Dendritic cell treated with granulocyte-macrophage colony-stimulating factor and Interleukin-4, amounts not matched to agents 40 ng/mL and 50 ng/mL, for 4 days (primary cell): ENCODE measurements around the gene TESK2.
"Not testable (repeated sequence)": the region's sequence is repeated elsewhere in the genome, so short reads cannot be mapped to it uniquely, and the experiment has no call there.

Experiments used
- H3K27ac Mint-ChIP-seq: one replicate; pipeline ENCODE4 v1.8.0; 2022; ENCODE audit warnings: mild to moderate bottlenecking, mixed read lengths
- H3K27me3 Mint-ChIP-seq: one replicate; pipeline ENCODE4 v1.8.0; 2022; ENCODE audit warnings: mild to moderate bottlenecking, mixed read lengths
- H3K36me3 Mint-ChIP-seq: one replicate; pipeline ENCODE4 v1.8.0; 2022; ENCODE audit warnings: low read depth, mixed read lengths
- H3K4me1 Mint-ChIP-seq: one replicate; pipeline ENCODE4 v1.8.0; 2022; ENCODE audit warnings: low read depth, mixed read lengths
- H3K4me3 Mint-ChIP-seq: one replicate; pipeline ENCODE4 v1.8.0; 2022; ENCODE audit warnings: mild to moderate bottlenecking, moderate library complexity, mixed read lengths
- H3K9me3 Mint-ChIP-seq: one replicate; pipeline ENCODE4 v1.8.0; 2022; ENCODE audit warnings: mixed read lengths
- intact Hi-C: fragments of 100-400 bp; cut with micrococcal nuclease; formaldehyde crosslinking; loops from one replicate; pipeline ENCODE4 v1.15.0; 2022

TESK2 gene, protein sequence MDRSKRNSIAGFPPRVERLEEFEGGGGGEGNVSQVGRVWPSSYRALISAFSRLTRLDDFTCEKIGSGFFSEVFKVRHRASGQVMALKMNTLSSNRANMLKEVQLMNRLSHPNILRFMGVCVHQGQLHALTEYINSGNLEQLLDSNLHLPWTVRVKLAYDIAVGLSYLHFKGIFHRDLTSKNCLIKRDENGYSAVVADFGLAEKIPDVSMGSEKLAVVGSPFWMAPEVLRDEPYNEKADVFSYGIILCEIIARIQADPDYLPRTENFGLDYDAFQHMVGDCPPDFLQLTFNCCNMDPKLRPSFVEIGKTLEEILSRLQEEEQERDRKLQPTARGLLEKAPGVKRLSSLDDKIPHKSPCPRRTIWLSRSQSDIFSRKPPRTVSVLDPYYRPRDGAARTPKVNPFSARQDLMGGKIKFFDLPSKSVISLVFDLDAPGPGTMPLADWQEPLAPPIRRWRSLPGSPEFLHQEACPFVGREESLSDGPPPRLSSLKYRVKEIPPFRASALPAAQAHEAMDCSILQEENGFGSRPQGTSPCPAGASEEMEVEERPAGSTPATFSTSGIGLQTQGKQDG

DNA sequence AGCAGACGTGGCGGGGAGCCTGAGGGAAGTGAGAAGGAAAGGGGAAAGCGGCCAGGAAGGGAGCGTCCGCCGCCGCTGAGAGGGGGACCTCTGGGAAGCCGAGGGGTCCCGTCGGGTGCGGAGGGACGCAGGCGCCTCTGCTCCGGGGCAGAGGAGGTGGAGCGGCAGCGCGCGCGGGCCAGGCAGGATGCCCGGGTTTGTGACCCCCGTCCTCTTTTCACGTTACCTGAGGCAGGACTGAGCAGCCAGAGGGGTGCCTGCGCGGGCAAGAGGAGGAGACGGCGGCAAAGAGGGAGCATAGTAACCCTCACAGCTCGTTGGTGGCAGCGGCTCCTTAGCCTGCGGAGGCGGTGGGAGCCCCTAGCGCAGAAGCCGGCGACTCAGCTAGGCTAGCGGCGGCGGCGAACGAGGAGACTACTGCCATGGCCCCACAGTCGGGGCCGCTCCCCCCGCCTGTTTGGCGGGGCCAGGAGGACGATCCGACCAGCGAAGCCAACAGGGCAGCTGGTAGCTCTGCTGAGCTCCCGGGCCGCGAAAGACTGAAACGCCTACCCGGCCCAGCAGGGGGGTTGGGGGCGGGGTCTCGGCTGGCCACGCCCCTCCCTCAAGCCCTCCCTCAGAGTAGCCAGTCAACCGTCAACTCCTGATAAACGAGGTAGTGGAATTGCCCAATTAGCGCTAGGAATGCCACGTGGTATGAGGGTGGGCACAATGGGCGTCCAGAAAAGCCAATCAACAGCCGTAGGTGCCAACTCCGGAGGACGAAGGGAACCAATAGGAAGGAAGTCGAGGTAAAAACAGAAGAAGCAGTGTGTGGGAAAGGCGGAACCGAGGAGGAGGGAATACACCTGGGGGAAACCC lies at the start of gene TESK2:
Gene TESK2, minus strand, starts transcription at position 538 of the 861 bp plus-strand sequence. CDS start 33,378 bp downstream, outside the sequence.
- Mint-ChIP-seq H3K4me3 (no peak within 1 kb of the TSS), H3K27me3 (peaks cover 5% of the 10 kb centered on the region), H3K9me3 (no peaks in the 10 kb centered on the region), H3K4me1 (peaks cover 5% of the 10 kb centered on the region), H3K36me3 (peaks cover 7% of the 10 kb centered on the region), H3K27ac (no peak within 1 kb of the TSS)
- intact Hi-C loops = loop anchor here (5.0 kb wide), 2 partner anchors 189 to 479 kb away; partner anchors contain the start of genes HECTD3 and UROD

DNA sequence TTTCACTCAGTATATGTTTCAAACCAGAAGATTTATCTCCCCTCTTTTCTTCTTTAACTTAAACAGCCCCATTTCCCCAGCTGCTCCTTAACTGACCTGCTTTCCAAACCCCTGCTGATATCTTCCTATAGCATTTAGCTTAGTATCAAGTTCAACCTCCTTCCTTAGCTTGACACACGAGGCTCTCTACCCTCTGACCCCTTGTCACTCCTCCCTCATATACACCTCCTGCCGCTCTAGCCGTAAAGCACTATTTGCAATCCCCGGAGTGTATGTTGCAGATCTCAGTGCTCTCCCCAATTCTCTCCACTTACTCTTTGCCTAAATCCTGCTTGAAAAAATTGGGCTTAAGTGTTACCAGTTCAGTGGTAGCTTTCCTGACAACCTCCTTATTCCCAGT lies 45.9 kb upstream of the TESK2 start:
- Mint-ChIP-seq H3K4me3 (no peak overlapping the region), H3K27ac (peak overlapping the region; percentile 9), H3K4me1 (peaks cover 24% of the 10 kb centered on the region), H3K9me3 (no peaks in the 10 kb centered on the region), H3K27me3 (no peaks in the 10 kb centered on the region), H3K36me3 (no peaks in the 10 kb centered on the region)
- intact Hi-C loops = no loop called here

DNA sequence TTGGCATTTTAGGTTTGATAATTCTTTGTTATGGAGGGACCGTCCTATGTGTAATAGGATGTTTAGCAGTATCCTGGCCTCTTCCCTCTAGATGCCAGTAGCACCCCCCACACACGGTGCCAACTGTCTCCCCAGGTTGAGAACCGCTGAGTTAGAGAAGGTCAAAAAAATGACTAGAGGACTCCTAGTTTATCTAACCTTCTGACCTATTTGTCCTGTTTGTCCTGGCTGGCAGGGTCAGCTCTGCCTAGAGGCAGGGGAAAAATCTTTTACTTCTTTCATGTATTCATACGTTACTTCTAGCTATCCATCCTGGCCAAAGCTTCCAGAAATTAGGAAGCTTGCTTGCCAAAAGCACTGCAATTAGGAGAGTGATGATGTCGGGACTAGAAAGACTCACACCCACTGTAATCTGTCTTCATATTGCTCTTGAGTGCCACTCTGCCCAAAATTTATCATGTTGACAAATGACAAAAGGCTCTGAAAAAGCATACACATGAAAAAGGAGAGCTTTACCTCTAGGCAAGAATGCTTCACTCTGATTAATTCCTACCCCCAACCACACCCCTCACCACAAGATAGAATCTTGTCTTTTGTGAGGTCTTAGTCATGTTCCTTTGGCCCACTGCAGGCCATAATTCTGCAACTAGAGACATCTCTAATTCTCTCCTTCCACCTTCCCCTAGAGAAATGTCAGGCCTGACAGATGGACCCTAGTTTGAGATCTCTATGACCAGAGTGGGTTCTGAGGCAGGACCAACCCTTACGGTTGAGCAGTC lies 45.2 kb upstream of the TESK2 start:
- no peaks in the 10 kb centered on the region for H3K36me3 Mint-ChIP-seq
- no peaks in the 10 kb centered on the region for H3K9me3 Mint-ChIP-seq
- no peaks in the 10 kb centered on the region for H3K27me3 Mint-ChIP-seq
- H3K27ac Mint-ChIP-seq = no peak overlapping the region
- no peak overlapping the region for H3K4me3 Mint-ChIP-seq
- peaks cover 24% of the 10 kb centered on the region for H3K4me1 Mint-ChIP-seq
- intact Hi-C loops = no loop called here

DNA sequence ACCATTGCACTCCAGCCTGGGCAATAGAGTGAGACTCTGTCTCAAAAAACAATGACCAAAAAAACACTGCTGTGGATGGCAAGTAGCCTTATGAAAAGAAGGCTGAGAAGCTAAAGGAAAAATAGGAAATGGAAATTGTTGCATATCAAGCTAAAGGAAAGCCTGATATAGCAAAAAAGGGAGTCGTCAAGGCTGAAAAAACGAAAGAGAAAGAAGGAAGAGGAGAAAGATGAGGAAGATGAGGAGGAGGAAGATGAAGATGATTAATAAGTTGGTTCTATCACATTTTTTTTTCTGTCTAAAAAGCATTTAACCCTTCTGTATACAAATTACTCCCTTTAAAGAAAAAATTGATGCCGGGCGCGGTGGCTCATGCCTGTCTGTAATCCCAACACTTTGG lies 40.9 kb upstream of the TESK2 start:
- Mint-ChIP-seq H3K9me3 (no peaks in the 10 kb centered on the region), H3K27me3 (no peaks in the 10 kb centered on the region), H3K4me3 (no peak overlapping the region), H3K27ac (peak overlapping the region; percentile 6), H3K4me1 (peaks cover 20% of the 10 kb centered on the region), H3K36me3 (no peaks in the 10 kb centered on the region)
- intact Hi-C loops = no loop called here

GRCh38 chr1:45530632-45531135 lies 39.7 kb upstream of the TESK2 start:
- H3K9me3 Mint-ChIP-seq = no peaks in the 10 kb centered on the region
- intact Hi-C loops = no loop called here
- peak overlapping the region; percentile 32 for H3K27ac Mint-ChIP-seq
- no peaks in the 10 kb centered on the region for H3K27me3 Mint-ChIP-seq
- no peaks in the 10 kb centered on the region for H3K36me3 Mint-ChIP-seq
- no peak overlapping the region for H3K4me3 Mint-ChIP-seq
- H3K4me1 Mint-ChIP-seq = peaks cover 25% of the 10 kb centered on the region

DNA sequence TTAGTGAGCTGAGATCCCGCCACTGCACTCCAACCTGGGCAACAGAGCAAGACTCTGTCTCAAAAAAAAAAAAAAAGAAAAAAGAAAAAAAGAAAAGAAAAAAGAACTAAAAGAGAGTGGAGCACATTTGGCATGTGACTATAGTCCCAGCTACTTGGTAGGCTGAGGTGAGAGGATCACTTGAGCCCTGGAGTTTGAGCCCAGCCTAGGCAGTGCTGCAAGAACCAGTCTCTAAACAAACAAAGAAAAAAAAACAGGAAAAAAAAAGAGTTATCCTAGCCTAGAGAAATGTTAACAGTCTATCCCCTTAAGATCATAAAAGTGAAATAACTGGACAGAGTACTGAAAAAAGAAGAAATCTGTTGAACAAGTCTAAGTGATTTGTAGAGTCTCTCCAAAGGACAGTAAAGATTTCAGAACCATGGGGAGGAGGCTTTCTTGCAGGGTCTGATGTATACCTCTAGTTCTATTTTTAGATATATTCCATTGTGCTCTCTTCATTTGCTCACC lies 35.2 kb upstream of the TESK2 start:
- intact Hi-C loops = no loop called here
- no peaks in the 10 kb centered on the region for H3K9me3 Mint-ChIP-seq
- H3K4me1 Mint-ChIP-seq = peaks cover 39% of the 10 kb centered on the region
- H3K27me3 Mint-ChIP-seq = no peaks in the 10 kb centered on the region
- H3K4me3 Mint-ChIP-seq = no peak overlapping the region
- peaks cover 7% of the 10 kb centered on the region for H3K36me3 Mint-ChIP-seq
- H3K27ac Mint-ChIP-seq = peak overlapping the region; percentile 11

GRCh38 chr1:45523975-45524374 lies 33.0 kb upstream of the TESK2 start:
- H3K27me3 Mint-ChIP-seq, H3K4me3 Mint-ChIP-seq, H3K27ac Mint-ChIP-seq, intact Hi-C loops, H3K9me3 Mint-ChIP-seq: not testable (repeated sequence)
- Mint-ChIP-seq H3K36me3 (peaks cover 28% of the 10 kb centered on the region), H3K4me1 (peaks cover 49% of the 10 kb centered on the region)

- H3K27me3 Mint-ChIP-seq, intact Hi-C loops, H3K9me3 Mint-ChIP-seq, H3K4me3 Mint-ChIP-seq: not testable (repeated sequence)
- Mint-ChIP-seq H3K27ac (peak overlapping the region; percentile 98), H3K4me1 (peaks cover 54% of the 10 kb centered on the region), H3K36me3 (peaks cover 33% of the 10 kb centered on the region)
These were observed 32.6 kb upstream of the TESK2 start for GRCh38 chr1:45523516-45523915.

- Mint-ChIP-seq H3K4me1 (peaks cover 52% of the 10 kb centered on the region), H3K27ac (peak overlapping the region; percentile 98), H3K4me3 (peak overlapping the region; percentile 95), H3K9me3 (no peaks in the 10 kb centered on the region), H3K27me3 (no peaks in the 10 kb centered on the region), H3K36me3 (peaks cover 43% of the 10 kb centered on the region)
- intact Hi-C loops = loop anchor here (1.0 kb wide), 1 partner anchor 22 kb away; no protein-coding TSS in a partner anchor
These were observed 31.6 kb upstream of the TESK2 start for GRCh38 chr1:45522324-45523104.

- Mint-ChIP-seq H3K9me3 (no peaks in the 10 kb centered on the region), H3K4me1 (peaks cover 53% of the 10 kb centered on the region), H3K27me3 (no peaks in the 10 kb centered on the region), H3K4me3 (peak within 1 kb of the TSS; percentile 95), H3K36me3 (peaks cover 51% of the 10 kb centered on the region), H3K27ac (peak within 1 kb of the TSS; percentile 98)
- intact Hi-C loops = loop anchor here (1.0 to 2.0 kb wide), 2 partner anchors 23 to 29 kb away; partner anchors contain the start of gene AKR1A1
These were observed 30.7 kb upstream of the TESK2 start, which contains the start of gene PRDX1 for GRCh38 chr1:45521413-45522323. PRDX1 (minus strand) TSS chr1:45521884; CDS start chr1:45519043, 2,841 bp downstream.

GRCh38 chr1:45519774-45520173 lies 28.8 kb upstream of the TESK2 start:
- not testable (repeated sequence) for H3K27me3 Mint-ChIP-seq, H3K9me3 Mint-ChIP-seq
- peak overlapping the region; percentile 95 for H3K4me3 Mint-ChIP-seq
- peaks cover 64% of the 10 kb centered on the region for H3K4me1 Mint-ChIP-seq
- H3K27ac Mint-ChIP-seq = peak overlapping the region; percentile 98
- peaks cover 70% of the 10 kb centered on the region for H3K36me3 Mint-ChIP-seq
- intact Hi-C loops = loop anchor here (2.0 kb wide), 1 partner anchor 31 kb away; the partner anchor contains the start of gene AKR1A1
